PC-3 (cell line): ENCODE results near the gene TMEM187. TPM values are rescaled to one million over a fixed set of nuclear protein-coding genes. Genes with fewer than 3 reads are reported as not detected.

Experiments
- ATAC-seq: fragments of 200-7000 bp; cut with Tn5 transposase; 2 replicates; pipeline ENCODE4 v1.9.1; 2020; ENCODE audit warnings: mild to moderate bottlenecking, moderate library complexity
- BruUV-seq: library from RNA; stranded (reverse); fragments of 400-500 nt; replicated peaks from 2 replicates; lab custom pipeline; 2021; lab: Mats Ljungman, UMichigan
- CTCF ChIA-PET: fragments of 300-600 bp; sonication (Branson Sonifier 250); formaldehyde crosslinking; loops from one replicate; lab custom pipeline; 2022; ENCODE audit warnings: antibody characterized with exemption; lab: Charles Lee
- POLR2A ChIA-PET: fragments of 300-600 bp; sonication (Branson Sonifier 250); formaldehyde crosslinking; loops from one replicate; lab custom pipeline; 2022; ENCODE audit warnings: antibody characterized with exemption; ENCODE audit not compliant: unreplicated experiment; lab: Charles Lee
- DNase-seq: peaks from one replicate; pipeline ENCODE4 v3.0.0-alpha.2; 2015
- H2AFZ ChIP-seq: fragments of 300-600 bp; sonication (generic); 2 replicates; pipeline ENCODE4 v1.6.0; 2016; ENCODE audit warnings: antibody characterized with exemption, low read length
- H3F3A ChIP-seq: fragments of 300-600 bp; sonication (generic); one replicate; pipeline ENCODE4 v1.6.0; 2017; ENCODE audit warnings: antibody characterized with exemption, low read length, control low read depth, mild to moderate bottlenecking; ENCODE audit not compliant: unreplicated experiment
- H3K27ac ChIP-seq: fragments of 300-600 bp; sonication (generic); 2 replicates; pipeline ENCODE4 v1.5.1; 2016; ENCODE audit warnings: mild to moderate bottlenecking, low read length
- H3K27me3 ChIP-seq: fragments of 300-600 bp; sonication (generic); 2 replicates; pipeline ENCODE4 v1.6.1; 2016; ENCODE audit warnings: low read length, mixed read lengths
- H3K36me3 ChIP-seq: fragments of 300-600 bp; sonication (generic); 2 replicates; pipeline ENCODE4 v1.6.1; 2016; ENCODE audit warnings: low read depth, mixed run types, low read length, mixed read lengths
- H3K4me1 ChIP-seq: fragments of 300-600 bp; sonication (generic); 2 replicates; pipeline ENCODE4 v1.5.1; 2016; ENCODE audit warnings: low read length; ENCODE audit not compliant: insufficient read depth
- H3K4me2 ChIP-seq: fragments of 300-600 bp; sonication (generic); 2 replicates; pipeline ENCODE4 v1.6.0; 2016; ENCODE audit warnings: low read length
- H3K4me3 ChIP-seq: fragments of 300-600 bp; sonication (generic); 2 replicates; pipeline ENCODE4 v1.5.1; 2016; ENCODE audit warnings: mild to moderate bottlenecking, low read length, mixed read lengths
- H3K79me2 ChIP-seq: fragments of 300-600 bp; sonication (generic); 2 replicates; pipeline ENCODE4 v1.6.1; 2017; ENCODE audit warnings: low read length, mixed read lengths
- H3K9ac ChIP-seq: fragments of 300-600 bp; sonication (generic); 2 replicates; pipeline ENCODE4 v1.6.0; 2016; ENCODE audit warnings: mild to moderate bottlenecking, low read length
- H3K9me2 ChIP-seq: fragments of 300-600 bp; sonication (generic); replicated peaks from 2 replicates; pipeline ENCODE4 v1.6.1; 2016; ENCODE audit warnings: mixed run types, low read length, mixed read lengths
- H3K9me3 ChIP-seq: fragments of 300-600 bp; sonication (generic); 2 replicates; pipeline ENCODE4 v1.6.1; 2016; ENCODE audit warnings: low read length, mixed read lengths
- H4K20me1 ChIP-seq: fragments of 300-600 bp; sonication (generic); 2 replicates; pipeline ENCODE4 v1.6.1; 2016; ENCODE audit warnings: low read length, mixed read lengths
- EZH2 ChIP-seq: fragments of 300-600 bp; sonication (generic); IDR thresholded peaks from one replicate; pipeline ENCODE4 v1.6.1; 2017; ENCODE audit warnings: antibody characterized with exemption, mild to moderate bottlenecking, low read length; ENCODE audit not compliant: unreplicated experiment
- EZH2phosphoT487 ChIP-seq: fragments of 300-600 bp; sonication (generic); IDR thresholded peaks from 2 replicates; pipeline ENCODE4 v1.6.1; 2018; ENCODE audit warnings: mild to moderate bottlenecking, antibody characterized with exemption, low read length, borderline replicate concordance
- intact Hi-C: fragments of 100-400 bp; cut with micrococcal nuclease; formaldehyde crosslinking; loops from 2 replicates; pipeline ENCODE4 v1.9.0; 2023
- total RNA-seq: library from RNA; depleted of rRNA; stranded (reverse); fragments of >200 nt; gene quantifications from 2 replicates; pipeline ENCODE4 v1.2.3, GENCODE V29; 2014
- TF ChIP-seq, protein P1 (sequence below): fragments of 300-600 bp; sonication (generic); conservative IDR thresholded peaks from 2 replicates; pipeline ENCODE4 v1.5.1; 2017; ENCODE audit warnings: antibody characterized with exemption, low read depth, mild to moderate bottlenecking, low read length

Gene TMEM187
- total RNA-seq, 1 experiment from 2014 or later: 10.6 TPM

- no peak for ATAC-seq
- CTCF ChIA-PET: no interaction called here
- H3K27me3 ChIP-seq: no peaks in the 10 kb centered on the region
- H3K4me2 ChIP-seq: no peak overlapping the region
- no peaks in the 10 kb centered on the region for H3F3A ChIP-seq
- no peak overlapping the region for H3K27ac ChIP-seq
- H3K79me2 ChIP-seq: no peaks in the 10 kb centered on the region
- H3K4me1 ChIP-seq: no peaks in the 10 kb centered on the region
- no peak overlapping the region for H3K4me3 ChIP-seq
- no peaks in the 10 kb centered on the region for H4K20me1 ChIP-seq
- H3K9me3 ChIP-seq: no peaks in the 10 kb centered on the region
- no peak overlapping the region for H3K9ac ChIP-seq
- no peak for DNase-seq
- H3K36me3 ChIP-seq: peaks cover 2% of the 10 kb centered on the region; the same call in 1 of the 2 replicates
- no peaks in the 10 kb centered on the region for H3K9me2 ChIP-seq
- intact Hi-C loops: no loop called here
- TF ChIP-seq, protein P1, sequence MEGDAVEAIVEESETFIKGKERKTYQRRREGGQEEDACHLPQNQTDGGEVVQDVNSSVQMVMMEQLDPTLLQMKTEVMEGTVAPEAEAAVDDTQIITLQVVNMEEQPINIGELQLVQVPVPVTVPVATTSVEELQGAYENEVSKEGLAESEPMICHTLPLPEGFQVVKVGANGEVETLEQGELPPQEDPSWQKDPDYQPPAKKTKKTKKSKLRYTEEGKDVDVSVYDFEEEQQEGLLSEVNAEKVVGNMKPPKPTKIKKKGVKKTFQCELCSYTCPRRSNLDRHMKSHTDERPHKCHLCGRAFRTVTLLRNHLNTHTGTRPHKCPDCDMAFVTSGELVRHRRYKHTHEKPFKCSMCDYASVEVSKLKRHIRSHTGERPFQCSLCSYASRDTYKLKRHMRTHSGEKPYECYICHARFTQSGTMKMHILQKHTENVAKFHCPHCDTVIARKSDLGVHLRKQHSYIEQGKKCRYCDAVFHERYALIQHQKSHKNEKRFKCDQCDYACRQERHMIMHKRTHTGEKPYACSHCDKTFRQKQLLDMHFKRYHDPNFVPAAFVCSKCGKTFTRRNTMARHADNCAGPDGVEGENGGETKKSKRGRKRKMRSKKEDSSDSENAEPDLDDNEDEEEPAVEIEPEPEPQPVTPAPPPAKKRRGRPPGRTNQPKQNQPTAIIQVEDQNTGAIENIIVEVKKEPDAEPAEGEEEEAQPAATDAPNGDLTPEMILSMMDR: no peak
- TF ChIP-seq EZH2 (no peak), EZH2phosphoT487 (no peak)
- POLR2A ChIA-PET: no interaction called here
- H2AFZ ChIP-seq: no peak overlapping the region
- no TSS peak for BruUV-seq
Measured at GRCh38 chrX:154027022-154027402, 54.5 kb downstream of the TMEM187 start.

- no peak for ATAC-seq
- no peak overlapping the region for H3K4me3 ChIP-seq
Measured at GRCh38 chrX:154027986-154028385, 55.4 kb downstream of the TMEM187 start.

More at GRCh38 chrX:154027986-154028385, 55.4 kb downstream of the TMEM187 start:
- no peaks in the 10 kb centered on the region for H3K9me3 ChIP-seq
- DNase-seq: no peak
- H3F3A ChIP-seq: no peaks in the 10 kb centered on the region
- peaks cover 2% of the 10 kb centered on the region; the same call in 1 of the 2 replicates for H3K36me3 ChIP-seq
- ChIA-PET POLR2A (no interaction called here), CTCF (no interaction called here)
- no peaks in the 10 kb centered on the region for H3K79me2 ChIP-seq
- no peak overlapping the region for H3K27ac ChIP-seq
- H2AFZ ChIP-seq: no peak overlapping the region
- no peak overlapping the region for H3K9ac ChIP-seq
- H3K4me1 ChIP-seq: no peaks in the 10 kb centered on the region
- H3K4me2 ChIP-seq: no peak overlapping the region
- no peaks in the 10 kb centered on the region for H3K9me2 ChIP-seq
- TF ChIP-seq EZH2phosphoT487: no peak
- TF ChIP-seq, protein P1: no peak
- TF ChIP-seq EZH2: no peak
- no peaks in the 10 kb centered on the region for H4K20me1 ChIP-seq
- no peaks in the 10 kb centered on the region for H3K27me3 ChIP-seq
- no TSS peak for BruUV-seq
- intact Hi-C loops: no loop called here
